NCI-H1436 (cell line): Measurements from ENCODE around the gene DOK6.

Experiments used
- DNase-seq: peaks from one replicate; lab custom pipeline; 2025; lab: John Stamatoyannopoulos, UW

The DOK6 gene

GRCh38 chr18:69686861-69687260 lies 286.2 kb downstream of the DOK6 start:
- no peak for DNase-seq

GRCh38 chr18:69689121-69689759 lies 288.6 kb downstream of the DOK6 start:
- no peak for DNase-seq

- no peak for DNase-seq
Observed at GRCh38 chr18:69691008-69691760, 290.5 kb downstream of the DOK6 start.

GRCh38 chr18:69697069-69697468 lies 296.4 kb downstream of the DOK6 start:
- no peak for DNase-seq

GRCh38 chr18:69697689-69698088 lies 297.0 kb downstream of the DOK6 start:
- no peak for DNase-seq

- DNase-seq: no peak
Observed at GRCh38 chr18:69701305-69701704, 300.6 kb downstream of the DOK6 start.

- DNase-seq: no peak
Observed at GRCh38 chr18:69703461-69703860, 302.8 kb downstream of the DOK6 start.

GRCh38 chr18:69705987-69706386 lies 305.3 kb downstream of the DOK6 start:
- DNase-seq: no peak

- DNase-seq: no peak
Observed at GRCh38 chr18:69708844-69709243, 308.2 kb downstream of the DOK6 start.

- DNase-seq: no peak
Observed at GRCh38 chr18:69715191-69715795, 314.6 kb downstream of the DOK6 start.

GRCh38 chr18:69717586-69717985 lies 316.9 kb downstream of the DOK6 start:
- DNase-seq: no peak

- no peak for DNase-seq
Observed at GRCh38 chr18:69718912-69719547, 318.3 kb downstream of the DOK6 start.

- no peak for DNase-seq
Observed at GRCh38 chr18:69720422-69720821, 319.7 kb downstream of the DOK6 start.

GRCh38 chr18:69723434-69723833 lies 322.7 kb downstream of the DOK6 start:
- DNase-seq: no peak

- no peak for DNase-seq
Observed at GRCh38 chr18:69725009-69725408, 324.3 kb downstream of the DOK6 start.

- DNase-seq: no peak
Observed at GRCh38 chr18:69725855-69726508, 325.3 kb downstream of the DOK6 start.

GRCh38 chr18:69727912-69728572 lies 327.4 kb downstream of the DOK6 start:
- no peak for DNase-seq

- DNase-seq: no peak
Observed at GRCh38 chr18:69730664-69731063, 330.0 kb downstream of the DOK6 start.

GRCh38 chr18:69734536-69734935 lies 333.8 kb downstream of the DOK6 start:
- DNase-seq: no peak

- no peak for DNase-seq
Observed at GRCh38 chr18:69736730-69737129, 336.0 kb downstream of the DOK6 start.

- DNase-seq: no peak
Observed at GRCh38 chr18:69737851-69738250, 337.2 kb downstream of the DOK6 start.

- no peak for DNase-seq
Observed at GRCh38 chr18:69747388-69747787, 346.7 kb downstream of the DOK6 start.
